ENCODE results near the gene TERT. TPM values are rescaled to one million over a fixed set of nuclear protein-coding genes. Genes with fewer than 3 reads are reported as not detected.

The TERT gene
- total and polyA plus RNA-seq, 2 experiments from 2014 or later = not detected

DNA sequence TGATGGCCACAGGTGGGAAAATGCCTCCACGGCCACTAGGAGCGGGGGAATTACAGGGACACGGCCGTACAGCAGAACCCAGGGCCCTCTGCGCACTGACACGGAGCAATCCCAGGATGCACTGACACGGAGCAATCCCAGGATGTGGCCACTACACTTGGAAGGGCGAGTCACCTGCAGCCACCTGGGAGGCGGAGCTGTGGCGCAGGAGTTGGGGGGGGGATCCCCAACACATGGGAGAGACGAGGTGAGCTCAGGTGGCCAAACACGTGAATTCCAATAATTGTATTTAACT is 43.3 kb upstream of the TERT start:
- no peak for DNase-seq
- Histone ChIP-seq H3K4me3 (no peak overlapping the region), H3K4me2 (ENCODE audit: unreplicated experiment) (no peak overlapping the region), H3K27me3 (replicated peaks; ENCODE audit: insufficient read depth) (no peaks in the 10 kb centered on the region), H3K9ac (no peak overlapping the region), H3K9me3 (ENCODE audit: low read depth) (no peaks in the 10 kb centered on the region), H3K36me3 (ENCODE audit: low read depth) (peaks cover 14% of the 10 kb centered on the region; the same call in 1 of the 2 replicates), H3K9me2 (ENCODE audit: insufficient read depth) (no peaks in the 10 kb centered on the region), H3K27ac (no peak overlapping the region), H4K20me1 (ENCODE audit: insufficient read depth) (no peaks in the 10 kb centered on the region), H3K4me1 (ENCODE audit: insufficient read depth) (no peaks in the 10 kb centered on the region), H2AFZ (no peak overlapping the region), H3K79me2 (ENCODE audit: insufficient read depth) (peaks cover 21% of the 10 kb centered on the region), H3F3A (ENCODE audit: insufficient read depth) (no peaks in the 10 kb centered on the region)
- 85 to 89% methylated on average over 12 of the region's 12 CpGs for WGBS, 2 experiments (ENCODE audit: low coverage in 1 of 2, low lambda C conversion rate in 2 of 2, missing lambda C conversion rate in 2 of 2)
- TF ChIP-seq EZH2 (IDR thresholded peaks at IDR 0.05; ENCODE audit: insufficient read depth, poor library complexity, severe bottlenecking) (no peak), EZH2phosphoT487 (IDR thresholded peaks at IDR 0.05; ENCODE audit: insufficient read depth, low read depth) (no peak)
- in situ Hi-C loops (cut with MboI) = no loop called here

DNA sequence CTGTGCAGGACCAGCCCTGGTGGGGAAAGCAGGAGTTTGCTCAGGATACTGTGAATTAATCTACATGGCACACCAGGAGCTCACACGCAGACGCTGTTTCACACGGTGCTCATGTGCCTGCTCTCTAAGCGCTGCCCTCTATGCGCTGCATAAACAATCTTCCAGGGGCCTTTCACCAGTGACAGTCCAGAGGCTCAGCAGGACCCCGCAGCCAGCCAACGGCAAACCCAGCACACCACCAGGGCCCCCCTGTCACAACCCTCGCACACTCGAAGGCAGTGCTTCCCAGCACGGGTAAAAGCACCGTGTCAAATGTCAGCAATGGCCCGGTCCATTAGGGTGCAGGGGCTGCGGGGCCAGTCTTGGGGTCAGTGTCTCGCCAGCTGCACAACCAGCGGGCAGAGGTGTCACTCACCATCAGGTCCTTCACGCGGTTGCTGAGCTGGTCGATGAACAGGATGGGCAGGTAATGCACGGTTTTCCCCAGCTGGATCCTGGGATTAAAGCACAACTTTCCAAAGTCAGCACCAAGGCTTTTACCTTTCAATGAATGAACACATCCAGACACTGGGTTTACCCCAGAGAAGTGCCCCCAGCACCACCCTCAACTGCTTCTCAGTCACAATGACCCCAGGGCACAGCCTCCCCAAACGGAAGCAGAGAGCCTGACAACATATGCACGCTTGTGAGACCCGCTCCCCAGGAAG is 42.8 kb upstream of the TERT start:
- H3K36me3 ChIP-seq (ENCODE audit: low read depth) = peaks cover 17% of the 10 kb centered on the region; the same call in 1 of the 2 replicates
- TF ChIP-seq EZH2phosphoT487 (IDR thresholded peaks at IDR 0.05; ENCODE audit: insufficient read depth, low read depth) (no peak), EZH2 (IDR thresholded peaks at IDR 0.05; ENCODE audit: insufficient read depth, poor library complexity, severe bottlenecking) (no peak)

DNA sequence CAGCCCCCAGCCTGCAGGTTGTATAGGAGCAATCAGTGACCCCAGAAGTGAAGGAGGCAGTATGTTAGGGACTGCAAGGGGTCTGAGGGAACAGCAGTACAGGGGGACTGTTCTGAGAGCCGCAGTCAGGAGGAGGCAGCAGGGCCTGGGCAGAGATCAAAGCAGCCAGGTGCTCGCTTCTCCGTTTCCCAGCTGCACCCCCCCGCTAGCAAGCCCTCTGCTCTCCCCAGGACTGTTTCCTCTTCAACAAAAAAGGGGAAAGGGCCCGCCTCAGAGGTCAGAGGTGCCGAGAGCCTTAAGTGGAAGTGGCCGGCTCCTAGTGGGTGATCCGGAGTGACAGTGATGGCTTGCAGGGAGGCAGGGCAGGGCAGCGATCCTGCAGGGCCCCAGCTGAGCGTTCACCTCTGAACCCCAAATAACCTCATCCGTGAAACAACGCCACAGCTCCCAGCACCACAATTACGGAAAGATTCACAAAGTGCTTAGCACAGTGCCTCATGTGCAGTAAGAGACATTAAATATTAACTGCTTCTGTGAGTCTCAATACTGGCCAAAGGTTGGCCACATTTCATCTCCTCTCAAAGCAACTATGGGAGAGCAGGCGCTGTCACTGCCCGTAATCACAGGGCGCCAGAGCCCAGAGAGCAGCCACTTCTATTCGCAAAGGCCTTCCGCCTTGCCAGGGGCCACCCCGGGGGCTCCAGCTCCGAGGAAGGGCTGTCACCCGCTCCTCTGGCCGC is 42.1 kb upstream of the TERT start:
- Histone ChIP-seq H3F3A (ENCODE audit: insufficient read depth) (0 out of 2 replicates have a peak, but pooled peaks cover 6% of the 10 kb centered on the region), H3K36me3 (ENCODE audit: low read depth) (peaks cover 21% of the 10 kb centered on the region; the same call in 1 of the 2 replicates), H3K4me3 (no peak overlapping the region), H4K20me1 (ENCODE audit: insufficient read depth) (no peaks in the 10 kb centered on the region), H3K9me3 (ENCODE audit: low read depth) (no peaks in the 10 kb centered on the region), H3K27ac (no peak overlapping the region), H3K27me3 (replicated peaks; ENCODE audit: insufficient read depth) (no peaks in the 10 kb centered on the region), H3K9ac (no peak overlapping the region), H3K4me2 (ENCODE audit: unreplicated experiment) (no peak overlapping the region), H3K79me2 (ENCODE audit: insufficient read depth) (0 out of 2 replicates have a peak, but pooled peaks cover 11% of the 10 kb centered on the region), H2AFZ (no peak overlapping the region), H3K9me2 (ENCODE audit: insufficient read depth) (no peaks in the 10 kb centered on the region), H3K4me1 (ENCODE audit: insufficient read depth) (no peaks in the 10 kb centered on the region)
- in situ Hi-C loops (cut with MboI) = no loop called here
- 71 to 78% methylated on average over 22 of the region's 22 CpGs for whole genome bisulfite sequencing, 2 experiments (ENCODE audit: low coverage in 1 of 2, low lambda C conversion rate in 2 of 2, missing lambda C conversion rate in 2 of 2)
- no peak for DNase-seq
- TF ChIP-seq EZH2phosphoT487 (IDR thresholded peaks at IDR 0.05; ENCODE audit: insufficient read depth, low read depth) = no peak
- no peak for TF ChIP-seq EZH2 (IDR thresholded peaks at IDR 0.05; ENCODE audit: insufficient read depth, poor library complexity, severe bottlenecking)

More for the DNA sequence above, 42.8 kb upstream of the TERT start:
- no peak overlapping the region for H3K4me3 ChIP-seq
- in situ Hi-C loops (cut with MboI) = no loop called here
- H3K9me2 ChIP-seq (ENCODE audit: insufficient read depth) = no peaks in the 10 kb centered on the region
- no peak overlapping the region for H3K27ac ChIP-seq
- H3K4me2 ChIP-seq (ENCODE audit: unreplicated experiment) = no peak overlapping the region
- no peaks in the 10 kb centered on the region for H3K9me3 ChIP-seq (ENCODE audit: low read depth)
- 0 out of 2 replicates have a peak, but pooled peaks cover 1% of the 10 kb centered on the region for H3F3A ChIP-seq (ENCODE audit: insufficient read depth)
- no peaks in the 10 kb centered on the region for H3K27me3 ChIP-seq (replicated peaks; ENCODE audit: insufficient read depth)
- H3K4me1 ChIP-seq (ENCODE audit: insufficient read depth) = no peaks in the 10 kb centered on the region
- no peak for DNase-seq
- H3K79me2 ChIP-seq (ENCODE audit: insufficient read depth) = peaks cover 16% of the 10 kb centered on the region
- no peak overlapping the region for H3K9ac ChIP-seq
- no peaks in the 10 kb centered on the region for H4K20me1 ChIP-seq (ENCODE audit: insufficient read depth)
- WGBS, 2 experiments (ENCODE audit: low coverage in 1 of 2, low lambda C conversion rate in 2 of 2, missing lambda C conversion rate in 2 of 2) = 98% methylated on average over 22 of the region's 22 CpGs
- no peak overlapping the region for H2AFZ ChIP-seq

DNA sequence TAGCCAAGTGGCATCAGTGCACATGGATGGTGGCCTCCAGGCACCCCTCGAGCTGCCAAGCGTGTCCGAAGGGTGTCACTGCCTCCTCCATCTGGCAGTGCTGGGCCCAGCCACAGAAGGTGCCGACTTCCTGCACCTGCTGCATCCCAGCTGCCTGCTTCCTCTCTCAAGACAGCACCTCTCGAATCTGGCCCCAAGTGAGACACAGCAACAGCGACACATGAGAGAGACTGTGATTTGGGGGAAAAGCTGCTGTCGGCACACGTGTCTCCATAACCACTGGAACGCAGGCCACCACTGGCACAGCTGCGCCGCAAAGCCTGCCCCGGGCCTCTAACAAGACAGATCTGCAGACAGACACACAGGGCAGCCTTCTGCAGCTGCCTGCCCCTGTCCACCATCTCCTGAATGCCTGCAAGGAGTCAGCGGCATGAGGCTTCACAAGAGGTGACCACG is 41.3 kb upstream of the TERT start:
- Histone ChIP-seq H2AFZ (no peak overlapping the region), H4K20me1 (ENCODE audit: insufficient read depth) (no peaks in the 10 kb centered on the region), H3K9me3 (ENCODE audit: low read depth) (no peaks in the 10 kb centered on the region), H3K4me2 (ENCODE audit: unreplicated experiment) (no peak overlapping the region), H3K4me3 (no peak overlapping the region), H3K9ac (no peak overlapping the region), H3K79me2 (ENCODE audit: insufficient read depth) (0 out of 2 replicates have a peak, but pooled peaks cover 11% of the 10 kb centered on the region), H3K4me1 (ENCODE audit: insufficient read depth) (no peaks in the 10 kb centered on the region), H3K9me2 (ENCODE audit: insufficient read depth) (no peaks in the 10 kb centered on the region), H3K27me3 (replicated peaks; ENCODE audit: insufficient read depth) (no peaks in the 10 kb centered on the region), H3K36me3 (ENCODE audit: low read depth) (peaks cover 14% of the 10 kb centered on the region; the same call in 1 of the 2 replicates), H3K27ac (no peak overlapping the region), H3F3A (ENCODE audit: insufficient read depth) (0 out of 2 replicates have a peak, but pooled peaks cover 6% of the 10 kb centered on the region)
- no peak for DNase-seq
- in situ Hi-C loops (cut with MboI) = no loop called here
- TF ChIP-seq EZH2 (IDR thresholded peaks at IDR 0.05; ENCODE audit: insufficient read depth, poor library complexity, severe bottlenecking) (no peak), EZH2phosphoT487 (IDR thresholded peaks at IDR 0.05; ENCODE audit: insufficient read depth, low read depth) (no peak)
- 96% methylated on average over 13 to 14 of the region's 14 CpGs for WGBS, 2 experiments (ENCODE audit: low coverage in 1 of 2, low lambda C conversion rate in 2 of 2, missing lambda C conversion rate in 2 of 2)
